Osteoblast (primary cell): ENCODE measurements around the gene DRAM1. TPM values are rescaled to one million over a fixed set of nuclear protein-coding genes. Genes with fewer than 3 reads are reported as not detected.
"Not testable (repeated sequence)": the region's sequence is repeated elsewhere in the genome, so short reads cannot be mapped to it uniquely, and the experiment has no call there.

ENCODE experiments used
- DNase-seq: peaks from one replicate; pipeline ENCODE4 v3.0.0; 2011; ENCODE audit warnings: low spot score, mixed read lengths; ENCODE audit not compliant: insufficient read length; ENCODE audit errors: missing footprints
- H2AFZ ChIP-seq: 2 replicates; pipeline ENCODE4 v1.6.0; 2011; ENCODE audit warnings: mild to moderate bottlenecking, low read length
- H3K27ac ChIP-seq: 2 replicates; pipeline ENCODE4 v1.5.1; 2011; ENCODE audit warnings: mild to moderate bottlenecking, low read depth, low read length, moderate library complexity
- H3K27me3 ChIP-seq: 2 replicates; pipeline ENCODE4 v1.6.0; 2012; ENCODE audit warnings: mild to moderate bottlenecking, control low read depth, inconsistent platforms, low read length, moderate library complexity; ENCODE audit not compliant: insufficient read depth
- H3K36me3 ChIP-seq: 2 replicates; pipeline ENCODE4 v1.5.1; 2011; ENCODE audit warnings: mild to moderate bottlenecking, low read length, control low read depth, moderate library complexity; ENCODE audit not compliant: insufficient read depth
- H3K4me1 ChIP-seq: 2 replicates; pipeline ENCODE4 v1.5.1; 2011; ENCODE audit warnings: mild to moderate bottlenecking, low read length, control low read depth, moderate library complexity; ENCODE audit not compliant: insufficient read depth
- H3K4me2 ChIP-seq: 2 replicates; pipeline ENCODE4 v1.6.0; 2011; ENCODE audit warnings: mild to moderate bottlenecking, low read length; ENCODE audit not compliant: insufficient read depth
- H3K4me3 ChIP-seq: fragments of 200-600 bp; sonication (generic); 3 replicates; pipeline ENCODE4 v1.5.1; 2012; ENCODE audit warnings: mild to moderate bottlenecking, low read length, inconsistent platforms; ENCODE audit not compliant: insufficient read depth
- H3K79me2 ChIP-seq: 2 replicates; pipeline ENCODE4 v1.6.0; 2012; ENCODE audit warnings: mild to moderate bottlenecking, low read length, control low read depth, inconsistent platforms; ENCODE audit not compliant: insufficient read depth
- H3K9me3 ChIP-seq: 2 replicates; pipeline ENCODE4 v1.5.1; 2011; ENCODE audit warnings: low read depth, low read length, control low read depth
- H4K20me1 ChIP-seq: 2 replicates; pipeline ENCODE4 v1.6.0; 2012; ENCODE audit warnings: mild to moderate bottlenecking, low read length, control low read depth; ENCODE audit not compliant: insufficient read depth
- total RNA-seq: library from RNA; depleted of rRNA; stranded (reverse); fragments of >200 nt; gene quantifications from 2 replicates; pipeline ENCODE4 v1.2.3, GENCODE V29; 2012
- TF ChIP-seq, protein P1 (sequence below): IDR thresholded peaks from 2 replicates; pipeline ENCODE4 v1.5.1; 2011; ENCODE audit warnings: mild to moderate bottlenecking, low read depth, low read length, moderate library complexity; ENCODE audit errors: extremely low read depth

DRAM1 gene
- total RNA-seq, 1 donor, result 141 TPM

DNA sequence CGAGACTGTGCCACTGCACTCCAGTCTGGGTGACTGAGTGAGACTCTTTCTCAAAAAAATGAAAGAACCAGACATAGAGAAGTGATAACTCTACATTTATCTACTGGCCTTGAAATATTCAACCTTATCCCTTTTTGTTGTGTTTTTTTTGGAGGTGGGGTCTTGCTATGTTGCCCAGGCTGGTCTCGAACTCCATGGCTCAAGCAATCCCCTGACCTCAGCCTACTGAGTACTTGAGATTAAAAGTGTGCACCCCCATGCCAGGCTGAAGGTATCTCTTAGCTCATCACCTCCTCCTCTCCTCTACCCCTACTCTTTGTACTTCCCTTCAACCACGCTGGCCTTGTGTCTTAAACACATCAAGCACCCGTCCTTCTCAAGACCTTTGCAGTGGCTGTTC lies 3.8 kb downstream of the DRAM1 start:
- Histone ChIP-seq H3K4me2 (no peak overlapping the region), H3K4me1 (peaks cover 9% of the 10 kb centered on the region), H3K4me3 (no peak overlapping the region), H3K27ac (no peak overlapping the region), H3K79me2 (peaks cover 66% of the 10 kb centered on the region), H3K27me3 (no peaks in the 10 kb centered on the region), H4K20me1 (peaks cover 4% of the 10 kb centered on the region), H2AFZ (no peak overlapping the region), H3K36me3 (peaks cover 14% of the 10 kb centered on the region), H3K9me3 (no peaks in the 10 kb centered on the region)
- TF ChIP-seq, protein P1, sequence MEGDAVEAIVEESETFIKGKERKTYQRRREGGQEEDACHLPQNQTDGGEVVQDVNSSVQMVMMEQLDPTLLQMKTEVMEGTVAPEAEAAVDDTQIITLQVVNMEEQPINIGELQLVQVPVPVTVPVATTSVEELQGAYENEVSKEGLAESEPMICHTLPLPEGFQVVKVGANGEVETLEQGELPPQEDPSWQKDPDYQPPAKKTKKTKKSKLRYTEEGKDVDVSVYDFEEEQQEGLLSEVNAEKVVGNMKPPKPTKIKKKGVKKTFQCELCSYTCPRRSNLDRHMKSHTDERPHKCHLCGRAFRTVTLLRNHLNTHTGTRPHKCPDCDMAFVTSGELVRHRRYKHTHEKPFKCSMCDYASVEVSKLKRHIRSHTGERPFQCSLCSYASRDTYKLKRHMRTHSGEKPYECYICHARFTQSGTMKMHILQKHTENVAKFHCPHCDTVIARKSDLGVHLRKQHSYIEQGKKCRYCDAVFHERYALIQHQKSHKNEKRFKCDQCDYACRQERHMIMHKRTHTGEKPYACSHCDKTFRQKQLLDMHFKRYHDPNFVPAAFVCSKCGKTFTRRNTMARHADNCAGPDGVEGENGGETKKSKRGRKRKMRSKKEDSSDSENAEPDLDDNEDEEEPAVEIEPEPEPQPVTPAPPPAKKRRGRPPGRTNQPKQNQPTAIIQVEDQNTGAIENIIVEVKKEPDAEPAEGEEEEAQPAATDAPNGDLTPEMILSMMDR, result no peak
- no peak for DNase-seq

DNA sequence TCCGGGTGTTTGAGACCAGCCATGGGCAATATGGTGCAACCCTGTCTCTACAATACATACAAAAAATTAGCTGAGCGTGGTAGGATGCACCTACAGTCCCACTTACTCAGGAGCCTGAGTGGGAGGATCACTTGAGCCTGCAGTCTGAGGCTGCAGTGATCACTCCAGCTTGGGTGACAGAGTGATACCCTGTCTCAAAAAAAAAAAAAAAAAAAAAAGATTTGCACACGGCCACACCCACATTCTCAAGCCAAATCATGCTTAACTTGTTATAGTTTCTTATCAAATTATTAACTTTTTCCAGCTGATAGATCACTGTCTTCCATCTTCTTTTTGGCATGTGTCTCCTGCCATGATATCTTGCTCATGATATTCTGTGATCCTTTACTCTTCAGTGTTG lies 6.8 kb downstream of the DRAM1 start:
- Histone ChIP-seq H3K36me3 (peaks cover 14% of the 10 kb centered on the region), H3K4me3 (no peak overlapping the region), H2AFZ (no peak overlapping the region), H4K20me1 (peaks cover 7% of the 10 kb centered on the region), H3K9me3 (no peaks in the 10 kb centered on the region), H3K27ac (no peak overlapping the region), H3K4me2 (no peak overlapping the region), H3K79me2 (peaks cover 72% of the 10 kb centered on the region), H3K4me1 (peaks cover 3% of the 10 kb centered on the region), H3K27me3 (no peaks in the 10 kb centered on the region)
- TF ChIP-seq, protein P1, result no peak
- DNase-seq, result no peak

DNA sequence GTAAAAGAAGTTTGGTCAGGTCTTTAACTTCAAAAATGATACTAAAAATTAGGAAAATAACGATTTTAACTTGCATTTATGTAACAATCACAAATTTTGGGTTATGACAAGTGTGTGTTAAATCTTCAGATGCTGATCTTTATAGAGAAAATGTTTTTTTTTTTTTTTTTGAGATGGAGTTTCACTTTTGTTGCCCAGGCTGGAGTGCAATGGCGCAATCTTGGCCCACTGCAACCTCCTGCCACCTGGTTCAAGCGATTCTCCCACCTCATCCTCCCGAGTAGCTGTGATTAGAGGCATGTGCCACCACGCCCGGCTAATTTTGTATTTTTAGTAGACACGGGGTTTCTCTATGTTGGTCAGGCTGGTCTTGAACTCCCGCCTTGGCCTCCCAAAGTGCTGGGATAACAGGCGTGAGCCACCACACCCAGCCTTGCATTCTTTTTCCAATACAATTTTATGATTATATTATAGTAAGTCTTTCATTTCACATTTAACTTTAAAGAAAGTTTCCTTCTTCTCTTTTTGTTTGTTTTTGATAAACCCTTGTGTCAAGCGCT lies 7.5 kb downstream of the DRAM1 start:
- not testable (repeated sequence) for H3K27me3 ChIP-seq, H2AFZ ChIP-seq, H3K4me2 ChIP-seq, DNase-seq, H3K27ac ChIP-seq, H3K4me3 ChIP-seq, H3K4me1 ChIP-seq, H4K20me1 ChIP-seq, H3K9me3 ChIP-seq
- Histone ChIP-seq H3K36me3 (peaks cover 14% of the 10 kb centered on the region), H3K79me2 (peaks cover 70% of the 10 kb centered on the region)

DNA sequence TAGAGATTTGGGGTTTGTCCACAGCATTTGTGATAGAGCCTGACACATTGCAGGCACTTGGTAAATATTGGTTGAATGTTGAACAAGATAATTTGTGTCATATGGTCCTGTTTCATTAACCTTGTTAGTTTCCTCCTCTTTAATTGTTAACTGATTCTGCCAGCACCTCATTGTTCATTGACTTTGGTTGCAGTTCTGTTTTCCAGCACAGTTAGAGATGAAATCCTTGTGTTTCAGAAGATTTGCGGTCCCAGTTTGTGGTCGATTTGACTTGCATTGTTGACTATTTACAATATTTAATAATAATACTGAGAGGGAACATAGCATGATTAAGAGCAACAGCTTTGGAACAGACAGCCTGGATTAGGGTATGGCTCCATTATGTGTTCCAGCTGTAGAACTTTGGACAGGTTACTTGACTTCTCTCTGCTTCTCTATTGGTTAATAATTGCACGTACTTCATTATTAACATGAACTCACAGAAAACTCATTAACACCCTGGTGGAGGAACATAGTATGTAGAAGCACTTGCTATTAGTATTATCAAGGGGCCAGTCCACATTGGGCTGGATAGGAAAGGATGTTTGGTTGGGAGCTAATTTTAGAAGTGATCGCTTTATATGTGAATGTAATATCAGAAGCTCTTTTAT lies 8.7 kb downstream of the DRAM1 start:
- H3K27ac ChIP-seq, result no peak overlapping the region
- no peaks in the 10 kb centered on the region for H3K9me3 ChIP-seq
- H3K4me3 ChIP-seq, result no peak overlapping the region
- no peak overlapping the region for H2AFZ ChIP-seq
- peaks cover 8% of the 10 kb centered on the region for H3K4me1 ChIP-seq
- peaks cover 64% of the 10 kb centered on the region for H3K79me2 ChIP-seq
- no peak for DNase-seq
- peaks cover 14% of the 10 kb centered on the region for H3K36me3 ChIP-seq
- no peak overlapping the region for H3K4me2 ChIP-seq
- no peaks in the 10 kb centered on the region for H3K27me3 ChIP-seq
- H4K20me1 ChIP-seq, result peaks cover 7% of the 10 kb centered on the region
- TF ChIP-seq, protein P1, result no peak
